DMS114 treated with DMSO at 0.1 percent for 48 hours (cell line): ENCODE measurements around the gene CPEB2.

Experiments
- DNase-seq: peaks from one replicate; lab custom pipeline; 2025; ENCODE audit not compliant: unreplicated experiment; lab: John Stamatoyannopoulos, UW

Gene CPEB2

GRCh38 chr4:15116509-15117079 is 114.3 kb downstream of the CPEB2 start:
- DNase-seq, result no peak

DNA sequence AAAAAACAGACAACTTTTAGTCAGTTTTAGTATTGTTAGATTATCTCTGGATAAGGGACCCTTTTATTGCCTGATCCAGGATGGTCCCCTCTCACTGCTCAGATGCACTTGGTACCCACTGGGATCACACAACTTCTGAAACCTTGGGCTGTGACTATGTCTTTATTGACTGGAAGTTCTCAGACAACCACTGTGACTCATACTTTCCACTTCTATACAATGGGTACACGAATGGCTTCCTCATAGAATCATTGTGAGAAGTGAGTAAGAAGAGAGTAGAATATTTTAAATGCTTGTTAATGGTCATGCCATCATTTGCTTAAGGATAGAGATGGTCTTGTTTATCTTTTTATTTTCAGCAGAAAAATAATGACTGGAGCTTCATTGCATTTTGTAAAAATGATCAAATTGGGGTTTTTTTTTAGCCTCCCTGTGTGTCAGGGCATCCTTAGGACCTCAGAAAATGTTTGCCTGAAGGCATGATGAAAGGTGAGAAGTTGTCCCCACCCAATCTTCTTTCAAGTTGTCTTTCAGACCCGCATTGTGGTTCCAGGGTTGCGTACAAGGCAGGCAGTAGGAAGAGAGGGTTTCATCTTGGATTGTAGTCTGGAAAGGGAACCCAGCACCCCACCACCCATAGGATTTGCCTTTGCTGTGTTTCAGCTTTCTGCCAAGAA is 115.1 kb downstream of the CPEB2 start:
- no peak for DNase-seq

DNA sequence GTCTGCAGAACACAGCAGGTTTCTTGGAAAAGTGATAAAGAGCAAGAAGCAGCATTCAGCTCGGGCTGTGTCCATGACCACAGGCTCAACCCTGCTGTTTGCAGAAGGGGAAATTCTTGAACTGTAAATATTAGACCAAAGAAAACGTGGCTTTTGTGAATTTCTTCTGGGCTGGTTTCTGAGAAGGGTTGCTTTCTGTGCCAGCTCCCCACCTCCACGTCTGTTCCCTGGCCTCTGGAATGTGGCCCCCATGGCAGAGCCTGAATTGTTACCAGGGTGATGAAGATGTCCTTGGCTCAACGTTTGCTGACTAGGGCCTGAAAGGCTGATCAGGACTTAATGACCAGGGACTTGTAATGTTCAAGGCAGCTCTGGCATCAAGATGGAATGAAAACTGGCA is 116.0 kb downstream of the CPEB2 start:
- DNase-seq, result no peak
